Neural progenitor cell (in vitro differentiated cells): ENCODE results near the gene EHMT1. TPM values are rescaled to one million over a fixed set of nuclear protein-coding genes. Genes with fewer than 3 reads are reported as not detected.

ENCODE experiments used
- DNase-seq: peaks from one replicate; pipeline ENCODE4 v3.0.0-alpha.2; 2016; ENCODE audit warnings: low spot score
- H2AFZ ChIP-seq: fragments of 200-600 bp; sonication (generic); replicated peaks from 2 replicates; pipeline ENCODE4 v1.6.1; 2016; ENCODE audit warnings: antibody characterized with exemption
- H3F3A ChIP-seq: fragments of 200-600 bp; sonication (generic); 2 replicates; pipeline ENCODE4 v1.6.1; 2016; ENCODE audit warnings: antibody characterized with exemption, low read depth
- H3K27ac ChIP-seq: fragments of 200-600 bp; sonication (generic); 2 replicates; pipeline ENCODE4 v1.5.1; 2016; ENCODE audit warnings: mild to moderate bottlenecking
- H3K27me3 ChIP-seq: fragments of 200-600 bp; sonication (generic); 2 replicates; pipeline ENCODE4 v1.6.1; 2016; ENCODE audit warnings: mild to moderate bottlenecking, moderate library complexity
- H3K36me3 ChIP-seq: fragments of 200-600 bp; sonication (generic); 2 replicates; pipeline ENCODE4 v1.5.1; 2016
- H3K4me1 ChIP-seq: fragments of 200-600 bp; sonication (generic); 2 replicates; pipeline ENCODE4 v1.6.1; 2016; ENCODE audit warnings: mixed run types
- H3K4me2 ChIP-seq: fragments of 200-600 bp; sonication (generic); 2 replicates; pipeline ENCODE4 v1.6.1; 2016
- H3K4me3 ChIP-seq: fragments of 200-600 bp; sonication (generic); 2 replicates; pipeline ENCODE4 v1.5.1; 2016
- H3K79me2 ChIP-seq: fragments of 200-600 bp; sonication (generic); 2 replicates; pipeline ENCODE4 v1.6.1; 2016; ENCODE audit warnings: low read depth
- H3K9ac ChIP-seq: fragments of 200-600 bp; sonication (generic); 2 replicates; pipeline ENCODE4 v1.6.1; 2016
- H3K9me3 ChIP-seq: fragments of 200-600 bp; sonication (generic); 2 replicates; pipeline ENCODE4 v1.5.1; 2016; ENCODE audit warnings: low read depth
- H4K20me1 ChIP-seq: fragments of 200-600 bp; sonication (generic); 2 replicates; pipeline ENCODE4 v1.6.1; 2016; ENCODE audit warnings: low read depth
- H3K27ac Mint-ChIP-seq: 3 replicates; pipeline ENCODE4 v1.8.0; 2021; ENCODE audit warnings: mixed read lengths
- H3K27me3 Mint-ChIP-seq: 2 replicates; pipeline ENCODE4 v1.8.0; 2022; ENCODE audit warnings: low read depth, mild to moderate bottlenecking, inconsistent platforms, moderate library complexity, mixed read lengths; ENCODE audit not compliant: insufficient read depth
- H3K36me3 Mint-ChIP-seq: 3 replicates; pipeline ENCODE4 v1.8.0; 2021; ENCODE audit warnings: mixed read lengths
- H3K4me1 Mint-ChIP-seq: 3 replicates; pipeline ENCODE4 v1.8.0; 2021; ENCODE audit warnings: mixed read lengths
- H3K4me3 Mint-ChIP-seq: 3 replicates; pipeline ENCODE4 v1.8.0; 2021; ENCODE audit warnings: mild to moderate bottlenecking, moderate library complexity, mixed read lengths
- H3K9me3 Mint-ChIP-seq: 3 replicates; pipeline ENCODE4 v1.8.0; 2020; ENCODE audit warnings: mixed read lengths
- EZH2 ChIP-seq: fragments of 200-600 bp; sonication (generic); IDR thresholded peaks from 2 replicates; pipeline ENCODE4 v1.6.1; 2017; ENCODE audit warnings: antibody characterized with exemption, mild to moderate bottlenecking, moderate library complexity
- EZH2phosphoT487 ChIP-seq: fragments of 200-600 bp; sonication (generic); IDR thresholded peaks from 2 replicates; pipeline ENCODE4 v1.6.1; 2017; ENCODE audit warnings: antibody characterized with exemption
- total RNA-seq: library from RNA; depleted of rRNA; stranded (reverse); fragments of >200 nt; gene quantifications from 2 replicates; pipeline ENCODE4 v1.2.3, GENCODE V29; 2015; ENCODE audit warnings: low replicate concordance
- TF ChIP-seq, protein P1 (sequence below): fragments of 200-600 bp; sonication (generic); IDR thresholded peaks from 2 replicates; pipeline ENCODE4 v1.5.1; 2017; ENCODE audit warnings: antibody characterized with exemption, mild to moderate bottlenecking

The EHMT1 gene
- total RNA-seq, 1 donor from 2014 or later = 47.8 TPM

DNA sequence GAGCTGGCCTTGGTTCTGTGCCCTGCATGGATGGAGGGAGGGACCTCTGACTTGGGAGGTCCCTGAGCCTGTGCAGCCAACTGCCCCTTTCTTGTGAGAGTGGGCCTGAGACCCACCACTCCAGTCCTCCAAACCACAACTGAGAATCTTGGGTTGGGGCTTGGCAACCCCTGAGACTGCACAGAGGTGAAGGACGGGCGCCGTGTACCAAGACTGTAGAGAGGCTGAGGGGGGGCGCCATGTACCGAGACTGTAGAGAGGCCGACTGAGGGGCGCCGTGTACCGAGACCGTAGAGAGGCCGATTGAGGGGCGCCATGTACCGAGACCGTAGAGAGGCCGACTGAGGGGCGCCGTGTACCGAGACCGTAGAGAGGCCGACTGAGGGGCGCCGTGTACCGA, 199.5 kb downstream of the EHMT1 start:
- Mint-ChIP-seq H3K27ac (no peak overlapping the region), H3K36me3 (peaks cover 64% of the 10 kb centered on the region), H3K9me3 (peaks cover 42% of the 10 kb centered on the region), H3K4me1 (no peaks in the 10 kb centered on the region), H3K4me3 (no peak overlapping the region), H3K27me3 (peaks cover 14% of the 10 kb centered on the region)
- Histone ChIP-seq H3K4me1 (no peaks in the 10 kb centered on the region), H3K4me3 (no peak overlapping the region), H3K27me3 (no peaks in the 10 kb centered on the region), H3K9me3 (no peaks in the 10 kb centered on the region), H2AFZ (no peak overlapping the region), H4K20me1 (no peaks in the 10 kb centered on the region), H3K79me2 (no peaks in the 10 kb centered on the region), H3K27ac (no peak overlapping the region), H3K9ac (no peak overlapping the region), H3K4me2 (no peak overlapping the region), H3K36me3 (no peaks in the 10 kb centered on the region), H3F3A (no peaks in the 10 kb centered on the region)
- TF ChIP-seq EZH2phosphoT487 = no peak
- TF ChIP-seq EZH2 = no peak
- TF ChIP-seq, protein P1, sequence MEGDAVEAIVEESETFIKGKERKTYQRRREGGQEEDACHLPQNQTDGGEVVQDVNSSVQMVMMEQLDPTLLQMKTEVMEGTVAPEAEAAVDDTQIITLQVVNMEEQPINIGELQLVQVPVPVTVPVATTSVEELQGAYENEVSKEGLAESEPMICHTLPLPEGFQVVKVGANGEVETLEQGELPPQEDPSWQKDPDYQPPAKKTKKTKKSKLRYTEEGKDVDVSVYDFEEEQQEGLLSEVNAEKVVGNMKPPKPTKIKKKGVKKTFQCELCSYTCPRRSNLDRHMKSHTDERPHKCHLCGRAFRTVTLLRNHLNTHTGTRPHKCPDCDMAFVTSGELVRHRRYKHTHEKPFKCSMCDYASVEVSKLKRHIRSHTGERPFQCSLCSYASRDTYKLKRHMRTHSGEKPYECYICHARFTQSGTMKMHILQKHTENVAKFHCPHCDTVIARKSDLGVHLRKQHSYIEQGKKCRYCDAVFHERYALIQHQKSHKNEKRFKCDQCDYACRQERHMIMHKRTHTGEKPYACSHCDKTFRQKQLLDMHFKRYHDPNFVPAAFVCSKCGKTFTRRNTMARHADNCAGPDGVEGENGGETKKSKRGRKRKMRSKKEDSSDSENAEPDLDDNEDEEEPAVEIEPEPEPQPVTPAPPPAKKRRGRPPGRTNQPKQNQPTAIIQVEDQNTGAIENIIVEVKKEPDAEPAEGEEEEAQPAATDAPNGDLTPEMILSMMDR = no peak
- no peak for DNase-seq

DNA sequence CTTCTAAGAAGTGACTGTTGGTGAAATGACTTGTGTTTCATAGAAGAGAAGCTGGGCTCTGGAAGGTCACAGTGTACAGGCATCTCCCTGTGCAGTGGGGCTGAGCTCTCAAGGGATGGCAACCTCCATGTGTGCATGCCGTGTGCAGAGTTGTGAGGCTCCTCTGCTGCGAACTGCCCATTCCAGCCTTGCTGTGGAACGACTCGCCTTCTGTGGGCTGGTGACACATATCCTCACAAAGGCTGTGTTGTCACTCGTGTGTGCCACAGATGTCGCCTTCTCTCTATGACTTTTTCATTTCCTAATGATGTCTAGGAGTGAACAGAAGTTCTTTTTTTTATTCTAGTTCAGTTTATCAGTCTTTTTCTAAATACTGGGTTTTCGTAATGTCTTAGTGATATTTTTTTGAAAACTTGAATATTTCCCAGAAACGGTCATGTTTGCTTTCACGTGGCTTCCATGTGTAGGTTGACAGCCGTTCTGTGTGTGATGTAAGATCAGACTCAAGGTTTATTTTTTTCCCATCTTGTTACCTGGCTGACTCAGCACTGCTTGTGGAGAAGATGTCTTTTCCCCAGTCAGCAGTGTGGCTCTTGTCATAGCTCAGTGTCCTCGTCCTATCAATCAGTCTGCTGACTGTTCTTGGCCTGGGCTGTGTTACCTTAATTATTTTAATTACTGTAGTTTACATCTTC, 201.5 kb downstream of the EHMT1 start:
- Histone ChIP-seq H4K20me1 (no peaks in the 10 kb centered on the region), H3K9ac (no peak overlapping the region), H3F3A (no peaks in the 10 kb centered on the region), H3K9me3 (no peaks in the 10 kb centered on the region), H3K27ac (no peak overlapping the region), H3K4me2 (no peak overlapping the region), H3K27me3 (no peaks in the 10 kb centered on the region), H3K4me3 (no peak overlapping the region), H2AFZ (no peak overlapping the region), H3K4me1 (no peaks in the 10 kb centered on the region), H3K36me3 (no peaks in the 10 kb centered on the region), H3K79me2 (peaks cover 8% of the 10 kb centered on the region)
- peaks cover 12% of the 10 kb centered on the region for H3K27me3 Mint-ChIP-seq
- peaks cover 66% of the 10 kb centered on the region for H3K36me3 Mint-ChIP-seq
- no peak overlapping the region for H3K27ac Mint-ChIP-seq
- TF ChIP-seq, protein P1 = no peak
- TF ChIP-seq EZH2phosphoT487 (no peak), EZH2 (no peak)
- no peak overlapping the region for H3K4me3 Mint-ChIP-seq
- no peak for DNase-seq
- no peaks in the 10 kb centered on the region for H3K4me1 Mint-ChIP-seq
- H3K9me3 Mint-ChIP-seq = peaks cover 53% of the 10 kb centered on the region

DNA sequence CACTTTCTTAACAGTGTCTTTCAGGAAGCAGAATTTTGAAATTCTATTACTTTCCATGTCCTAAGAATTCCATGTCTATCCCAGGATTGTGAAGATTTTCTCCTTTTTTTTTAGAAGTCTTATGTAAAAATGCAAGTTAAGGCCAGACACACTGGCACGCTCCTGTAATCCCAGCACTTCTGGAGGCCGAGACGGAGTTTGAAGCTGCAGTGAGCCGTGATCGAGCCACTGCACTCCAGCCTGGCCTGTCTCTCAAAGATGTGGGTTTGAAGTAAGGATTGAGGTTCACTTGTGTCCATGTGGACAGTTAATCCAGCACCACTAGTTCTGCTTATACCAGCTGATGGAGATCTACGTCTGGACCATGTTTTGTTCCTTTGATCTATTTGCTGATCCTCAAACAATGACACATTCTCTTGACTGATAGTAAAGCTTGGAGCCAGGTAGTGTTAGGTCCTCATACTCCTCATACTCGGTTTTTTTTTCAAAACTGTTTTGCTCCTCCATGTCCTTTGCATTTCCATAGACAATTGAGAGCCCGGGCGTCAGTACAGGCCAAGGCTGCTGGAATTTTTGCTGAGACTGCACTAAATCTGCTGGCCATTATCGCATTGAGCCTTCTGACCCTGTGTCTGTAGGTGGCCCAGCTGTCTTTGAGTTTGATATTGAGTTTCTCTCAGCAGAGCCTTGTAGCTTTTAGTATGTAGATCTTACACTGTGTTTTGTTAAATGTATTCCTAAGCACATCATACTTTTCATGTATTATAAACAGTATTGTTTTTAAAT, 205.4 kb downstream of the EHMT1 start:
- Histone ChIP-seq H4K20me1 (peaks cover 19% of the 10 kb centered on the region), H3K4me3 (no peak overlapping the region), H3K27ac (no peak overlapping the region), H3K4me1 (no peaks in the 10 kb centered on the region), H3K4me2 (no peak overlapping the region), H2AFZ (no peak overlapping the region), H3K79me2 (peaks cover 9% of the 10 kb centered on the region), H3K36me3 (no peaks in the 10 kb centered on the region), H3K9me3 (no peaks in the 10 kb centered on the region), H3K27me3 (no peaks in the 10 kb centered on the region), H3F3A (no peaks in the 10 kb centered on the region), H3K9ac (no peak overlapping the region)
- Mint-ChIP-seq H3K4me3 (no peak overlapping the region), H3K4me1 (no peaks in the 10 kb centered on the region), H3K9me3 (peaks cover 36% of the 10 kb centered on the region), H3K27ac (no peak overlapping the region), H3K27me3 (peaks cover 5% of the 10 kb centered on the region), H3K36me3 (peaks cover 60% of the 10 kb centered on the region)
- DNase-seq = no peak
- TF ChIP-seq, protein P1 = no peak
- TF ChIP-seq EZH2phosphoT487 (no peak), EZH2 (no peak)
